HG03342 (cell line): Measurements from ENCODE around the gene TTC28.
"Not testable (repeated sequence)": the region's sequence is repeated elsewhere in the genome, so short reads cannot be mapped to it uniquely, and the experiment has no call there.

ENCODE experiments used
- ATAC-seq: cut with Tn5 transposase; IDR thresholded peaks from one replicate; pipeline ENCODE4 v1.9.1; 2021; ENCODE audit warnings: mild to moderate bottlenecking, moderate library complexity; ENCODE audit not compliant: unreplicated experiment

Gene TTC28

DNA sequence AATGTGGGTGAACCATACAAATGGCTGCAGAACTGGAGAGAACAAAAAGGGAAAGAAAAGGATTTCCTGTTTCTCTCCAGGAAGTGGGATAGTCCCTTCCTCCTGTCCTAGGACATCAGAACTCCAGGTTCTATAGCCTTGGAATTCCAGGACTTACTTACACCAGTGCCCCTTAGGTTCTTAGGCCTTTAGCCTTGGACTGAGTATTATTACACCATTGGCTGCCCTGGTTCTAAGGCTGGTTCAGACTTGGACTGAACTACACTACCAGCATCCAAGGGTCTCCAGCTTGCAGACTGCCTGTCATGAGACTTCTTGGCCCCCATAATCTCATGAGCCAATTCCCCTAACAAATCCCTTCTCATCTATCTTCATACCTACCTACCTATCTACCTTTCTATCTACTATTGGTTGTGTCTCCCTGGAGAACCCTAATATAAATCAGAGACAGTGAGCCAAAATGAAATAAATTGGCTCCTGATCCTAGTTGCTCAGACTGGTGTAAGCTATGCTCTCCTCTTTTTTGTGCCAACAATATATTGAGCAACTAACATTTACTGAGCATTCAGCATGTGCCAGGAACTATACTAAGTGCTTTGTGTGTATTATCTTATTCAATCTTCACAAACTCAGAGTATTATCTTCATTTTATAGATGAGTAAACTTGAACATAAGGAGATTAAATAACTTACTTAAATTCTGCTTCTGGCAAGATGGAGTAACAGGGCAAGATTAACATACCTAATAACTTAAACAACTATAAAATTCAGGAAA lies 303.7 kb downstream of the TTC28 start:
- no peak for ATAC-seq

DNA sequence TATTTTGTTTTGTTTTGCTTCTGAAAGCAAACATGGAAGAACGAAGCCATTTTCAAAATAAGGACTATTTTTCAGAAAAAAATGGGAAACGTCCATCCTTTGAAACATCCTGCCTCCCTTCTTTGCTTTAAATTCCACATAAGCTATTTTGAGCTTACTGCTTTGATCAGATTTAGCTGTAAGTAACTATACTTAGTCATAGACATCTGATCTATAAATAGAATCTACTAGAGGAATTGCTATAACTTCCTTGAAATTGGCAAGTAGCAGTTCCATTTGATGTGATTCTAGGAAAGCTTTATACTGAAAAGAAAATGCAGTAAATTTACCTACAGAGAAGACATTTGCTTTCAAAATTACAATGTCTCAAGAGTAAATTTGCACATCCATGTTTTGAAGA lies 305.8 kb downstream of the TTC28 start:
- ATAC-seq = no peak

DNA sequence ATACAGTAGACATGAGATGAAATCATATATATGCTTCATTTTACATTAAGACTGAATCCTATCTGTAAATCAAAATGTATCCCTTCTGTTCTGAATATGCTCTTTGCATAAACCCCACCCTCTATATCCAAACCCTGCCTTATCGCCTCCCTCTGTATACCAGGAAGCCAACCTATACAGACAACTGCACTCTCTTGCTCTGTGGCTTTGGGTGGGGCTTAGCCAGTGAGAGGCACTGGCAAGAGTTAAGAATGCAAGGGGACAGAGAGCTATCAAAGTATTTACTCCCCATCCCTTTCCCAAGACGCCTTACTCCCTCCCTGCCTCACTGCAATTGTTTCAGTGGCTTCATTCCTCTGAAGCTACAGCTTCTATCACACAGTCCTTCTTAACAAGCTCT lies 309.8 kb downstream of the TTC28 start:
- no peak for ATAC-seq

DNA sequence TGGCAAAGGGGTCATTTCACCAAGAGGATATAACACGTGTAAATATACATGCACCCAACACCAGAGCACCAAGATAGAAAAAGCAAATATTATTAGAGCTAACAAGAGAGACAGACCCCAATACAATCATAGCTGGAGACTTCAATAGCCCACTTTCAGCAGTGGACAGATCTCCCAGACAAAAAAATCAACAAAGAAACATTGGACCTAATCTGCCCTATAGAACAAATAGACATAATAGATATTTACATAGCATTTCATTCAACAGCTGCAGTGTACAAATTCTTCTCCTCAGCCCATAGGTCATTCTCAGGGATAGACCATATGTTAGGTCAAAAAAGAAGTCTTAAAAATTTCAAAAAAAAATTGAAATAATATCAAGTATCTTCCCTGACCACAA lies 312.8 kb downstream of the TTC28 start:
- no peak for ATAC-seq

DNA sequence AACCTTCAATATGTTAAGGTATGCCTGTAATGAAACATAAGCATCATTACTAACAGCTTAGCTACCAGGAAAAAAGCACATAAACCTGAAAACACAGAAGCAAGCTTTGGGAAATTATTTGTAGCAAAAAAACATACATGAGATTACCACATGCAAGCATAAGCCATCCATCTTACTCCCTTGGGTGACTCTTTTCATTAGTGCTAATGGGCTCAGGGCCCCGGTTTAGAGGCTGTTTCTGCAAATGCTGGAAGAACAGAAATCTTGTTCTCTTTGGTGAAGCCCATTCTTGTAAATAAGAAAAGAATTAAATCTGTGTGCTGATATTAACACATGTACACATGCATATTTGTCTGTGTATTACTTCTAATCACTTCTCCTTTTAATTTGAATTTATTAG lies 314.3 kb downstream of the TTC28 start:
- ATAC-seq = no peak

DNA sequence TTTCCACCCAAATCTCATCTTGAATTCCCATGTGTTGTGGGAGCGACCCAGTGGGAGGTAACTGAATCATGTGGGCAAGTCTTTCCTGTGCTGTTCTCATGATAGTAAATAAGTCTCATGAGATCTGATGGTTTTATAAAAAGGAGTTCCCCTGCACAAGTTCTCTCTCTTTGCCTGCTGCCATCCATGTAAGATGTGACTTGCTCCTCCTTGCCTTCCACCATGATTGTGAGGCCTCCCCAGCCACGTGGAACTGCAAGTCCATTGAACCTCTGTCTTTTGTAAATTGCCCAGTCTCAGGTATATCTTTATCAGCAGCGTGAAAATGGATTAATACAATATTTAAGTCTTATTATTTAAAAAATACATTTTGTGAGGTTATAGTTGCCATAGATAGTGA lies 315.5 kb downstream of the TTC28 start:
- ATAC-seq = not testable (repeated sequence)

DNA sequence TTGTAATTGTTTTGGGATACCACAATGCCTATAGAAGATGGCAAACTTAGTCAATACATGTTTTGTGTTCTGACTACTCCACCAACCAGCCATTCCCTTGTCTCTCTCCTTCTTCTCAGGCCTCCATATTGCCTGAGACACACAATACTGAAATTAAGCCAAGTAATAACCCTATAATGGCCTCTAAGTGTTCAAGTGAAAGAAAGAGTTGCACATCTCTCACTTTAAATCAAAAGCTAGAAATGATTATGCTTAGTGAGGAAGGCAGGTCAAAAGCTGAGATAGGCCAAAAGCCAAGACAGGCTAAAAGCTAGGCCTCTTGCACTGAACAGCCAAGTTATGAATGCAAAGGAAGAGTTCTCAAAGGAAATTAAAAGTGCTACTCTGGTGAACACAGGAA lies 318.7 kb downstream of the TTC28 start:
- no peak for ATAC-seq

DNA sequence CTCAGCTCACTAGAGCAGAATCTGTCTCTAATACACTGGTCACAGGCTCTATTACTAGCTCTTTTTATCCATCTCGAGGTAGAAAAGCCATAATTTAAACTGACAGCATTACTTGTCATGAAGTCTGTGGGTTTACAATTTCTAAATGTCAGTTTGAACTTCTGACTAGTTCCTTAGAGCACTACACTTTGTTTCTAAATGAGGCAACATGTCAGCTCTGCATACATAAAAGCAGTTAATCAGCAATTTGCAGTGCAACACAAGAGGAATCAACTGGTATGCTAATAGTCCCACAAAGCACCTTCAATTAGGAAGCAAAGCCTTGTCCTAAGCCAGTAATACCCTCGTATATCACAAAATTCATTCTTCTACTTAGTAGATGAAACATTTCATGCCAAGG lies 321.3 kb downstream of the TTC28 start:
- ATAC-seq = no peak

DNA sequence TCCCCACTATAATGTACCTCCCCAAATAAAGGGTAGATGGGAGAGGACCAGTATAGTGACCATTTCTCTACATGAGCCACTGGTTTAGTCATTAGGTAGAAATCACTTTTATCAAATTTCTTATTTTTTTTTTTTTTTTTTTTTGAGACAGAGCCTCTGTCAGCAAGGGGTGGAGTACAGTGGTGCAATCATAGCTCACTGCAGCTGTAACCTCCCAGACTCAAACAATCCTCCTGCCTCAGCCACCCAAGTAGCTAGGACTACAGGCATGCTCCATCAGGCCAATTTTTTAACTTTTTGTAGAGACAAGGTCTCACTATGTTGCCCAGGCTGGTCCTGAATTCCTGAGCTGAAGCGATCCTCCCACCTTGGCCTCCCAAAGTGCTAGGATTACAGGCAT lies 322.4 kb downstream of the TTC28 start:
- ATAC-seq = no peak

DNA sequence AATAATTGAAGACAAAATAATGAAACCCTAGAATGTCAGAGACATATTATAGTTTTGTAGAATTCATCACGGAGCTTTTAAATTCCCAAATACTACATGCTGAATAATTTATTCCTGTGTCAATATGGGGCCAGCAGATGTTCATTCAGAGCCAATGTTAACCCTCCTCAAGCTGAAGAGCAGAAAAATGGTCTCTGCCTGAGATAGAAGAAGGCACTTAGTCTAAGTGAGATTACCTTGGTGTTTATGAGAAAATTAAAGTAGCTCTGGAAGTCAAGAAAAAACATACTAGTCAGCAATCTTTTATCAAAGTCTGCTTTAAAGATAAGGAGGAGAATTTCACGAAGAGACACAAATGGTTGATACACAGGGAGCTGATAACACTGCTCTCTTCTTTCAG lies 328.2 kb downstream of the TTC28 start:
- ATAC-seq = no peak

DNA sequence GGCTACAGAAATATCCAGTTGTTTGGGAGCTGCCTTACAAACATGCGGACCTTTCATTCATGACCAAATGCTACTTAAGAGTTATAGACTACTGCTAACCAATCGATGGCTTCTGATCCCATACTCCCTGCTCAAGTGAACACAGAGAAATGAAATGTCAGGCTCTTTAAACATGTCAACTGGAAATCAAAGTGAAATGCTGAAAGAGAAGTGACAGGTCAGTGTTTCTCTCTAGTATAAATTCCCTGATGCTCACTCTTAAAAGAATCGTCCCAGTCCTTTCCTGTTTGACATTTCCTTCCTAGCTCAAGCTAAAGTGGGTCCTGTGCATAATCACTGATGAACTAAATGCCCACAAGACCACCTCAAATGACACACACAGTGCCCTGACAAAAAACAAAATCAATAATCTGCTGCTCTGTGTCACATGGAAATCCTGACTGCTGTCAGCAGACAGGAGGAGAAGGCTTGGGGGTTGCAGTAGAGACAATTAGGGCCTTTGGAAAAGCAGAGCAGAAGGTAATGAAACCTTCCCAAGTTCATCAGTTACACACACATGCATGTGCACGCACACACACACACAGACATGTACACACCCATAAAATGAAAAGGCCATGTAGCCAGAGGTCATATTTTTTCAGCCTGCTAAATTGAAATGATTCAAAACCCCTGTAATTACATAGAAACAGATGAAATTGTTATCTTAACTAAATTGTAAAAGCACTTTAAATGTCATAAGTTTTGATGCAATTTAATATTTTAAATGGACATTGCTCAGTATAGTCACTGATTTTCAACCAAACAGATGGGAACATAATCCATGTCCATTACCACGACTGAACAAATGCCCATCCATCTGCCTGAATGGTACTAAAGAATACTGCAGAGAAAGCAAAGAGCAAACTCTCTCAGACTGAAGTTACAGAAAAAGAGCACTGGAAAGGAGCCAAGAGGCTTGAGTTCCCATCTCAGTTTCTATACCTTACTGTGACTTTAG lies 330.7 kb downstream of the TTC28 start:
- ATAC-seq = no peak

DNA sequence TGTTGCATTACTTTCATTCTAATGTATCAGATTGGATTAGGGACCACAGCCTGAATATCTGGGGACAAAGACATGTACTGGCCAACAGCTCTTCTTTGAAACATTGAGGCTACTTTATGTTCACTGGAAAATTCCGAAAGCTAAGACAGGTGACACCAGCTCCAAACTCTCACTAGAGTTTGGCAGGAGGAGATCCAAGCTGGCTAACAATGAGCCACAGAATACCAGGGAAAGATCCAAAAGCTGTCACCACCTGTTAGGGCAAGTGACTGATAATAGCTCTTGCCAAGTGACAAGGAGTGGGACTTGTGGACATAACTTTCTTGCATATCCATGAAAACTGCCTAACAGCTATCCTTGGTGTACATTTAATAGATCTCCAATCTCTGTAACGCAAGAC lies 333.3 kb downstream of the TTC28 start:
- ATAC-seq = no peak

DNA sequence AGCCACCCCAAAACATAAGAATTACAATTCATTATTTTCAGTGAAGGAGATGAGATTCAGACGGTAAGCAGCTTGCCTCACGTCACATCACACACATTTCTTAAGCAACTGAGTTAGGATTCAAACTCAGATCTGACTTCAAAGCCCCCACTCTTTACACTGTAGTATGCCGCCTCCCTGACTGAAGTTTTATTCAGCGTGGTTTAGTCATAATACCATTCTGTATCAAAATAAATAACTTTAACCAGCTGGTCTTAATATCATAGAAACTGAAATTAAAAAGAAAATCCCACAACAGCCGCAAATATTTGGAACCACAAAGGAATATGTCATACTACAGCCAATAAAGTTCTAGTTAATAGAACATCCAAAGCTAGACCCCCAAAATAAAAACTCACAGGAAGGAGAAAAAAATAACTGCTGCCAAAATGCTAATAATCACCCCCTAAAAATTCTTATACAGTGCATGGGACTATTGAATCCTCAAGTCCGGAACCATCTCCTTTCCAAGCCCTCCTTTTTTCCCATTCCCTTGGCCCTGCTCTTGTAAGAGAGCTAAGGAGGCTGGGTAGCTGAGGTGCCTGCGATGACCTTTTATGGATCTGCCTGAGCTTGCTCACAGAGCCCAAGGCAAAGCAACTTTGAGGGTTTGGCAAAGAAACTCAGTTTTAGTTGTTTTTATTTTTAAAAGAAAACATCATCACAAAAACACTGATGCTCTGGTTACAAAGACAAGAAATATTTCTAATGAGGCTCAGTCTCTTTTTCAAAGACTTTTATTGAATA lies 334.5 kb downstream of the TTC28 start:
- ATAC-seq = no peak

DNA sequence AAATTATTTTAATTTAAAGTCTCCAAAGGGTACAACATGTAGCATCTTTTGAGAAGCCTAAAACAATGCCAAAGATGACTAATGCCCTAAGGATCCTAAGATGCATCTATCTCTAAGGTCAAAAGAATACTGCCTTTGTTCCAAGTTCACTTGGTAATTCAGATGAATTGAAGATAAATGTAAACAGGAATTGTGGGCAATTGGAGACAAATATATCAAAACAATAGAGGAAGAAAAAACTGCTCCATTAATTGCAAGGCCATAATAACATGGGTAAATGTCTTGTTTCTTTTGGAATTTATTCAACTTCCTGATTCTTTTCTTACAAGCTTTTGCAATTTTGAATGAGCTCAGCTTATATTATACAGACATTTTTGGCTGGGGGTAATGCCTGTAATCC lies 338.6 kb downstream of the TTC28 start:
- no peak for ATAC-seq

DNA sequence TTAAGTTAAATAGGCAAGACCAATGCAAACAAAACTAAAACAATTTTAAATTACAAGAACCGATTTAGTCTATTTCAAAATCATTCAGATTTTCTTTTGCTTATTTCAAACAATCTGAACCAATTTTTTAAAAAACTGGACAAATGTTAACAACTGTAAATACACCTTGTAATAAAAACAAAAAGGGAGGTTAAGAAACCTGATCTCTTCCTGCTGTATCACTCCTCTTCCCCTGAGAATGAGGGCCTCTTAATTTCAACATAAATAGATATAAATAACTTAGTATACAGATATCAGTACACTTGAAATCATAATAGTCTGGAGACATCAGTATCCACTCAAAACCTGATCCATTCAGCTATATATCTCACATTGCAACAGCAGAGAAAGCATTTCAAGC lies 346.6 kb downstream of the TTC28 start:
- no peak for ATAC-seq

DNA sequence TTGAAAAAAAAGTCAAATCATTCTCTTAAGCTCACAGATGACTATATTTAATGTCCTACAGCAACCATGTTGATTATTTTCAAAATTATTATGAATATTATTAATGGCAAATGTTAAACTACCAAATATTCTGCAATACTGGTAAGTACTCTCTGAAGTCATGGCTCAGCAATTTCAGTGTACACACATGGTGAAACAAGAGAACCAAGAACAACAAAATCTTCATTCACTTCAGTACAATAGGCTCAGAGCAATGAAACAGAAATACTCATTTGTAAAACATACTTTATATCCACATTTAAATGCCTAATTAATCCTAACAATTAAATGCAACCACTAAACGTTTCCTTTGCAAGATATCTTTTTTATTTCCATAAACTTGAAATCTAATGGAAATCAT lies 347.2 kb downstream of the TTC28 start:
- ATAC-seq = no peak

DNA sequence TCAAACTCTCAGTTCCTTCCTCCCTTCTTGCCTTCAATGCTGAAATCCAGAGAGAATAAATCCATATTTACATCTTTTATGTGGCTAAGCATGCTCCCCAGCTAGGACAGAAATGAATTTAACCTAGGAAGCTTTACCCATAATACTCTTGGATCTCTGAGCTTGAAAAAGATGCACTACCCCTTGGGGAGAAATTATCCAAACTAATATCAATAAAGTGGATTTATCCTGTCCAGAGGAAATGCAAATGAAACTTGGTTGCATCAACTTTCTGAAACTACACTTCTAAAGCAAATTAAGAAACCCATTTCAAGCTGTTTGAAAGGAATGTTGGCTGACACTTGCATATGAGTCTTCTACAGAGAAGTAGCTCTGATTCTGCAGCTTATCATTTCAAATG lies 347.9 kb downstream of the TTC28 start:
- no peak for ATAC-seq

DNA sequence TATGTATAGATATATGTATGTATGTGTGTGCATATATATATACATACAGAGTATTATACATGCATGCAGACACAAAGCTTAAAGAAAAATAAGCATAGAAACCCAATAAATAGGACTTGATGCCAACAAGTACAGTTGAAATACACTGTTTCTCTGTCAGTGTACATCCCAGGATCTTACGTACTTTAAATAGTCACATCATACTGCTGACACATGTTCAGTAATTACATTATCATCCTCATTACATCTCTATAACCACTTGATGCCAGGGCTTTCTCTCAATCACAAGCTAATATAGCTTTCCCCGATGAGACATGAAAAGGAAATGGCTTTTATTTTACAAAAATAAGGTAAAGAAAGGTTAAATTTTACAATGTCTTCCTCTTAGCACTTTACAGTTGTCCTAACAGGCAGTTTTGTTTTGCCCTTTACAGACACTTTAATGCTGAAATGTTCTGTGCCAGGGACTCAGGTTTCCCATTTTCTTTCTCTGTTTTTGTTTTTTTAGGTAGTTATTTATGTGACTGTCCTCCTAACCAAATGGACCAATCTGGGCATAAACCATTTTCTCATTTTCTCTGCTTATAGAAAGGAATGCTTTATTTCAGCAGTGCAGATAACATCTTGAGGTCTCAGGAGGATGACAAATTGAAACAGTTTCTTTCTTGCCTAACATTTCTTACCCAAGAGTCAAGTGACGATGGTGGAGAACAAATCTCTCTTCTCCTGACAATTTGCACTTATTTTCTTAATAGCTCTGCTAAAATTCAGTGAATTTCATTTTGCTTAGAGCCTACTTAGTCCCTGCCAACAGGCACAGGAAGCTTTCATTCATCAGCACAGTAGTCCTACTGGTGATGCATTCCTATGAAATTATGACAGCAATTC lies 350.2 kb downstream of the TTC28 start:
- ATAC-seq = no peak

DNA sequence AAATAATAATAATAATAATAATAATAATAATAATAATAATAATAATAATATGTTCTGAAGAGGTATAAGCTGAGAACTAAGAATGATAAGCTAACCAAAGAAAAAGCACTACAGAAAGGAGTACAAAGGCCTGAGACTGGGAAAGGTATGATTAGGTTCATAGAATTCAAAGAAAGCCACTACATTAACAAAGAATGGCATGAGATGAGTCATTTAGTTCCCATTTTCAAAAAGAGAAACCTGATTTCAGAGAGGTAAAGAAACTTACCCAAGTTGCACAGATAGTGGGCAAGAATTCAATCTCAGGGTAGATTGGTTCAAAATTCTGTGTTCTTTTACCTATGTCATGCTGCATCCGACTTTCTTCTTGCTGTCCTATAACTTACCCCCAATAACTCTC lies 350.9 kb downstream of the TTC28 start:
- no peak for ATAC-seq

DNA sequence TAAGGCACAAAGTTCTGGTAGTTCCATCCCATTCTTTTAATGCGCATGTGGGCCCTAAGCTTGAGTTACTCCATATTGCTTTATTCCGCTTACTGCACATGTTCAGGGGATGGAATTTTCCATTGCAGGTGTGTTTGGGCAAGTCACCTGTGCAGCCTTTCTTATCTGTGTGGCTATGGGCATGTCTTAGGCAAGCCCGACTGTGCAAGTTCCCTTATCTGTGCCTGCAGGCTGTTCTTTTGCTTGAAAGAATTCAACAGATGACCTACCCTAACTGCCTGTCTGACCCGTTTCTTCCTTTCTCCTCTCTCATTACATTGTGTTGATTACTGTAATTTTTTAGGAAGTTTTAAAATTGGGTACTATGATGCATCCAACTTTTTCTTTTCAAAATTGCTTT lies 363.6 kb downstream of the TTC28 start:
- no peak for ATAC-seq
